ENCODE results near the gene HOXC11. TPM values are rescaled to one million over a fixed set of nuclear protein-coding genes. Genes with fewer than 3 reads are reported as not detected.

Gene HOXC11
- total RNA-seq, 2 experiments from 2014 or later, result not detected

DNA sequence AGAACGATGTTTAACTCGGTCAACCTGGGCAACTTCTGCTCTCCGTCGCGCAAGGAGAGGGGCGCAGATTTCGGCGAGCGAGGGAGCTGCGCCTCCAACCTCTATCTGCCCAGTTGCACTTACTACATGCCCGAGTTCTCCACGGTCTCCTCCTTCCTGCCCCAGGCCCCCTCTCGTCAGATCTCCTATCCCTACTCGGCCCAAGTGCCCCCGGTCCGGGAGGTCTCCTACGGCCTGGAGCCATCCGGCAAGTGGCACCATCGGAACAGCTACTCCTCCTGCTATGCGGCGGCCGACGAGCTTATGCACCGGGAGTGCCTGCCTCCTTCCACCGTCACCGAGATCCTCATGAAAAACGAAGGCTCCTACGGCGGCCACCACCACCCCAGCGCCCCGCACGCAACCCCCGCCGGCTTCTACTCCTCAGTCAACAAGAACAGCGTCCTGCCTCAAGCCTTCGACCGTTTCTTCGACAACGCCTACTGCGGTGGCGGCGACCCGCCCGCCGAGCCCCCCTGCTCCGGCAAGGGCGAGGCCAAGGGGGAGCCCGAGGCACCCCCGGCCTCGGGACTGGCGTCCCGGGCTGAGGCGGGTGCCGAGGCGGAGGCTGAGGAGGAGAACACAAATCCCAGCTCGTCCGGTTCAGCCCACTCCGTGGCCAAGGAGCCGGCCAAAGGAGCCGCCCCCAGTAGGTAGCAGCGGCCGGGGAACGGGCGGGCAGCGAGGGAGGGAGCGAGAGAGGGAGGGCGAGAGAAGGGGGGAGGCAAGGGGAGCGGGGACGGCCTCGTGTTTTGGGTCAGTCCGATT is 513 bp downstream of the HOXC11 start:
- peaks cover 82% of the 10 kb centered on the region for H3K27me3 Mint-ChIP-seq
- ChIA-PET POLR2A (no interaction called here), CTCF (interaction anchor here (0.6 kb wide), 1 partner anchor 464 kb away, joined by 3 read pairs; no protein-coding TSS in a partner anchor)
- H3K36me3 Mint-ChIP-seq, result peaks cover 8% of the 10 kb centered on the region
- peak overlapping the region; percentile 30 for H3K4me3 Mint-ChIP-seq
- no peaks in the 10 kb centered on the region for H3K9me3 Mint-ChIP-seq
- H3K27ac Mint-ChIP-seq, result peak overlapping the region; percentile 4
- H3K4me1 Mint-ChIP-seq (ENCODE audit: low read depth), result peaks cover 22% of the 10 kb centered on the region
- no peak for DNase-seq
- intact Hi-C loops (cut with micrococcal nuclease), result loop anchor here (2.0 kb wide), 1 partner anchor 15 kb away; no protein-coding TSS in a partner anchor

- peak; percentile 45 for DNase-seq
- CTCF ChIA-PET, result no interaction called here
- peak within 1 kb of the TSS; percentile 50 for H3K4me3 Mint-ChIP-seq
- POLR2A ChIA-PET, result no interaction called here
- H3K27ac Mint-ChIP-seq, result peak within 1 kb of the TSS; percentile 50
- H3K9me3 Mint-ChIP-seq, result no peaks in the 10 kb centered on the region
- peaks cover 84% of the 10 kb centered on the region for H3K27me3 Mint-ChIP-seq
- peaks cover 8% of the 10 kb centered on the region for H3K36me3 Mint-ChIP-seq
- intact Hi-C loops (cut with micrococcal nuclease), result loop anchor here (2.0 kb wide), 1 partner anchor 14 kb away; no protein-coding TSS in a partner anchor
- H3K4me1 Mint-ChIP-seq (ENCODE audit: low read depth), result peaks cover 22% of the 10 kb centered on the region
Observed at GRCh38 chr12:53974084-53975063, 1.4 kb downstream of the HOXC11 start, which contains the start of gene HOTAIR. Gene HOTAIR, minus strand, starts transcription at chr12:53974954.

GRCh38 chr12:53975064-53975471 is 2.1 kb downstream of the HOXC11 start:
- DNase-seq, result no peak
- ChIA-PET CTCF (interaction anchor here (0.6 to 1.8 kb wide), 2 partner anchors 10 to 214 kb away, joined by 3 to 5 read pairs; partner anchors contain the start of genes HOXC10 and SMUG1), POLR2A (interaction anchor here (1.2 kb wide), 1 partner anchor 209 kb away, joined by 3 read pairs; no protein-coding TSS in a partner anchor)
- Mint-ChIP-seq H3K27ac (no peak overlapping the region), H3K36me3 (peaks cover 8% of the 10 kb centered on the region), H3K9me3 (no peaks in the 10 kb centered on the region), H3K4me3 (no peak overlapping the region), H3K27me3 (peaks cover 85% of the 10 kb centered on the region), H3K4me1 (ENCODE audit: low read depth) (peaks cover 22% of the 10 kb centered on the region)
- intact Hi-C loops (cut with micrococcal nuclease), result loop anchor here (2.0 kb wide), 1 partner anchor 14 kb away; no protein-coding TSS in a partner anchor

GRCh38 chr12:53975479-53976152 is 2.7 kb downstream of the HOXC11 start:
- peaks cover 22% of the 10 kb centered on the region for H3K4me1 Mint-ChIP-seq (ENCODE audit: low read depth)
- CTCF ChIA-PET, result interaction anchor here (0.6 to 1.8 kb wide), 2 partner anchors 10 to 213 kb away, joined by 3 to 5 read pairs; partner anchors contain the start of genes HOXC10 and SMUG1
- H3K9me3 Mint-ChIP-seq, result no peaks in the 10 kb centered on the region
- POLR2A ChIA-PET, result interaction anchor here (1.2 kb wide), 1 partner anchor 209 kb away, joined by 3 read pairs; no protein-coding TSS in a partner anchor
- H3K27me3 Mint-ChIP-seq, result peaks cover 86% of the 10 kb centered on the region
- no peak for DNase-seq
- H3K36me3 Mint-ChIP-seq, result peaks cover 8% of the 10 kb centered on the region
- H3K4me3 Mint-ChIP-seq, result peak overlapping the region; percentile 50
- peak overlapping the region; percentile 50 for H3K27ac Mint-ChIP-seq
- intact Hi-C loops (cut with micrococcal nuclease), result loop anchor here (2.0 kb wide), 1 partner anchor 13 kb away; no protein-coding TSS in a partner anchor

GRCh38 chr12:53976172-53976822 is 3.4 kb downstream of the HOXC11 start:
- Mint-ChIP-seq H3K4me1 (ENCODE audit: low read depth) (peaks cover 22% of the 10 kb centered on the region), H3K4me3 (no peak overlapping the region), H3K27me3 (peaks cover 86% of the 10 kb centered on the region), H3K27ac (no peak overlapping the region), H3K9me3 (no peaks in the 10 kb centered on the region), H3K36me3 (peaks cover 8% of the 10 kb centered on the region)
- intact Hi-C loops (cut with micrococcal nuclease), result no loop called here
- no peak for DNase-seq
- CTCF ChIA-PET, result interaction anchor here (0.7 to 1.8 kb wide), 3 partner anchors 9 to 10 kb away, joined by 3 to 5 read pairs (median 3); partner anchors contain the start of gene HOXC10
- POLR2A ChIA-PET, result interaction anchor here (1.2 kb wide), 1 partner anchor 208 kb away, joined by 3 read pairs; no protein-coding TSS in a partner anchor

DNA sequence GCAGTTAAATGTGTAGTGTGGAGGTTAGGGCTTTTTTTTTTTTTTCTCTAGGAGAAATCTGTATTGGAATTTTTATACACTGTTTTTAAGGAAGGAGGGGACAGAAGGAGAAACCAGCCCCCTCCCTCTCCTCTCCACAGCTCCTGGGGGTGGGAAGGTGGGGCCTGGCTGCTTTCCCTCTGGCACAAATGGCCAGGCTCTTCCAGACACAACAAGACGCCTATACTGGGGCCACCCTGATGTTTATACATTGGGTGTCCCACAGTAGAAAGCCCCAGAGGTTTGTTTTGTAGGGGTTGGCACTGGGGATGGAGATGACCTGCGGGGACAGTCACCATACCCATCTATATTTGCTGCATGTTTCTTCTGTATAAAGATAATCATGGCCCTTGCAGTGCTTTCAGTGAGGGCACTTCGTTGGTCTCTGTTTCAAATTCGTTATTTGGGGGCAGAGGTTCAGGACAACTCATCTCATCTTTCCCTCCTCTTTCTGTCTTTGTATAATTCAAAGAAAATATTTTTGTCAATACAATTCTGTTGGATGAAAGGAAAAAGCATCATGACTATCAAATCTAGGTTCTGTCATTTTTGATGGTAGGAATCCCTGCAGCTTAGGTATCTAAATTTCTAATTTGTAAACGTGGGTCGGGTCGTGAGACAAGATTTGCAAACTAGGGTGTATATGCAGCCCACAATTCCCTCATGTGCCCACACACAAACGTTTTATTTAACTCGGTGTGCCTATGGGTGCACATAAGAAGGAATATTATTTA is 4.1 kb downstream of the HOXC11 start:
- no peak for DNase-seq
- POLR2A ChIA-PET, result no interaction called here
- no peaks in the 10 kb centered on the region for H3K9me3 Mint-ChIP-seq
- H3K36me3 Mint-ChIP-seq, result peaks cover 8% of the 10 kb centered on the region
- no peak overlapping the region for H3K4me3 Mint-ChIP-seq
- H3K27me3 Mint-ChIP-seq, result peaks cover 84% of the 10 kb centered on the region
- intact Hi-C loops (cut with micrococcal nuclease), result no loop called here
- no peak overlapping the region for H3K27ac Mint-ChIP-seq
- CTCF ChIA-PET, result interaction anchor here (0.7 to 1.8 kb wide), 3 partner anchors 8 to 11 kb away, joined by 3 to 5 read pairs (median 3); partner anchors contain the start of gene HOXC10
- H3K4me1 Mint-ChIP-seq (ENCODE audit: low read depth), result peaks cover 22% of the 10 kb centered on the region

- H3K27ac Mint-ChIP-seq, result no peak overlapping the region
- no peaks in the 10 kb centered on the region for H3K9me3 Mint-ChIP-seq
- H3K4me1 Mint-ChIP-seq (ENCODE audit: low read depth), result peaks cover 22% of the 10 kb centered on the region
- intact Hi-C loops (cut with micrococcal nuclease), result no loop called here
- no peak overlapping the region for H3K4me3 Mint-ChIP-seq
- peaks cover 83% of the 10 kb centered on the region for H3K27me3 Mint-ChIP-seq
- peaks cover 8% of the 10 kb centered on the region for H3K36me3 Mint-ChIP-seq
- POLR2A ChIA-PET, result no interaction called here
- CTCF ChIA-PET, result no interaction called here
- no peak for DNase-seq
Observed at GRCh38 chr12:53977596-53978445, 4.9 kb downstream of the HOXC11 start.

GRCh38 chr12:53978477-53979356 is 5.8 kb downstream of the HOXC11 start:
- intact Hi-C loops (cut with micrococcal nuclease), result no loop called here
- Mint-ChIP-seq H3K27ac (no peak overlapping the region), H3K9me3 (no peaks in the 10 kb centered on the region), H3K27me3 (peaks cover 85% of the 10 kb centered on the region), H3K4me3 (no peak overlapping the region), H3K4me1 (ENCODE audit: low read depth) (peaks cover 15% of the 10 kb centered on the region), H3K36me3 (peaks cover 8% of the 10 kb centered on the region)
- POLR2A ChIA-PET, result no interaction called here
- no peak for DNase-seq
- CTCF ChIA-PET, result no interaction called here

DNA sequence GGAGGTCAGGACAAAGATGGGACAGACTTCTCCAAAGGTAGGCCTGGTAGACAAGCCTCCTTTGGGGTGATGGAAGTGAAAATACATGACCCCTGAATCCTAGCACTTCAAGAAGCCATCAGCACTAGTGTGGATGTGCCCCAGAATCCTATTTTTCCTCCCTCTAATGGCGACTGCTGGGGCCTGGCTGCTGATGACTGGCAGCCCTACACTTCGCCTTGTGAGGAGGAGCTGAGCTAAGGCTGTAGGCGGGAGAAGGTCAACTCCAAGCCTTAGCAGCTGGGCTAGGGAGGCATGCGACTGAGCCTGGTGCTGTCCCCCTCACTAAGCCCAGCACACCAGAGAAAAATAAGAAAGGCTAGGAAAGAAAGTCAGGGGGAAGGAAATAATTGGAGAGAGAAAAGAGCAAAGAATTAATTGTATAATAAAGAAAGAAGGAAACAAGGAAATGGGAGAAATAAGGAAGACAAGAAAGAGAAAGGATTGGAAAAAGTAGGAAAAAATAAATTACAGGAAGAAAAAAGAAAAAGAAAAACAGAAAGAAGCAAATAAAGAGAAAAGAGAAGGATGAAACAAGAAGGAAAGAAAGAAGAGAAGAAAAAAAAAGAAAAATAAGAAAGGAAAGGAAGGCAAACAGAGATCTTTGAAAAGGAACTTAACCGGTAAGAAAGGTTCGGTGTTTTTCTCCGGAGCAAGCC is 7.3 kb downstream of the HOXC11 start:
- no peak overlapping the region for H3K4me3 Mint-ChIP-seq
- peaks cover 88% of the 10 kb centered on the region for H3K27me3 Mint-ChIP-seq
- no peak overlapping the region for H3K27ac Mint-ChIP-seq
- H3K4me1 Mint-ChIP-seq (ENCODE audit: low read depth), result peaks cover 12% of the 10 kb centered on the region
- CTCF ChIA-PET, result interaction anchor here (0.7 to 1.5 kb wide), 4 partner anchors 8 to 227 kb away, joined by 3 to 4 read pairs (median 3); partner anchors contain the start of gene HOXC4
- DNase-seq, result no peak
- intact Hi-C loops (cut with micrococcal nuclease), result loop anchor here (5.0 kb wide), 1 partner anchor 37 kb away; no protein-coding TSS in a partner anchor
- H3K9me3 Mint-ChIP-seq, result no peaks in the 10 kb centered on the region
- peaks cover 6% of the 10 kb centered on the region for H3K36me3 Mint-ChIP-seq
- POLR2A ChIA-PET, result no interaction called here

Measured in activated CD4-positive, alpha-beta memory T cell treated with anti-CD3 and anti-CD28 coated beads for 36 hours (primary cell).